Measurements from ENCODE around the gene ELMO1. TPM values are rescaled to one million over a fixed set of nuclear protein-coding genes. Genes with fewer than 3 reads are reported as not detected.

The ELMO1 gene
- total and polyA plus RNA-seq, 2 experiments from 2014 or later = 6.5 to 24.9 TPM

DNA sequence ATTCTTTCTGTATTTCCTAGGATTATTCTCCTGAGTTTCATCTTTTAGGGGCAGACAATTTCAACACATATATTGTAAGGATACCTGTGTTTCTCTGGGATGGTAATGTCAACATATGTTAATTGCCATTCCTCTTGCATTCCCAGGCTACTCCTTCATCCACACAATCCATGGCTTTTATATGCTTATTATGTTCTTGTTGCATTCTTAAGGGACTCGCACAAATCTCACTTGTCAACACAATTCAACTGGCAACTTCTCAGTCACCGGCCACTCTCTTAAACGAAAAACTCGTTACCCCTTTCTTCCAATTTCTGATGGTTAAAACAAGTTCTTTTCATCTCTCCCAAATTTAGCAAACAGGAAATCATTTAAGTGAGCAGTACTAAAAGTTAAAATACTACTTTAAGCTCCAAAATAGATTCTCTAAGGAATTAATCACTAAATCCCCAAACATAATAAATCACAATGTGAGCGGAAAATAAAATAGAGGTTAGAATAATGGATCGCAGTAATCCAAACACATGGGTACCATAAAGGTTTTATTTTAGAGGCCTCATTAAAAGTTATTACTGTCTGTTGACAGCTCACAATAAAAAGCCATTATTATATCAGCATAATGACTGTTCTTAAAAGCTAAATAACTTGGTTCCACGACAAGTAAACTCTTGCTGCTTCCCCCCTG is 223.2 kb downstream of the ELMO1 start (continued):
- TF ChIP-seq REST (IDR thresholded peaks at IDR 0.05; ENCODE audit: unreplicated experiment) = no peak
- no peak for TF ChIP-seq NANOG (IDR thresholded peaks at IDR 0.05; ENCODE audit: borderline replicate concordance)
- TF ChIP-seq, protein P1, sequence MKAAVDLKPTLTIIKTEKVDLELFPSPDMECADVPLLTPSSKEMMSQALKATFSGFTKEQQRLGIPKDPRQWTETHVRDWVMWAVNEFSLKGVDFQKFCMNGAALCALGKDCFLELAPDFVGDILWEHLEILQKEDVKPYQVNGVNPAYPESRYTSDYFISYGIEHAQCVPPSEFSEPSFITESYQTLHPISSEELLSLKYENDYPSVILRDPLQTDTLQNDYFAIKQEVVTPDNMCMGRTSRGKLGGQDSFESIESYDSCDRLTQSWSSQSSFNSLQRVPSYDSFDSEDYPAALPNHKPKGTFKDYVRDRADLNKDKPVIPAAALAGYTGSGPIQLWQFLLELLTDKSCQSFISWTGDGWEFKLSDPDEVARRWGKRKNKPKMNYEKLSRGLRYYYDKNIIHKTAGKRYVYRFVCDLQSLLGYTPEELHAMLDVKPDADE (IDR thresholded peaks at IDR 0.05) = no peak
- no peak for TF ChIP-seq EZH2 (IDR thresholded peaks at IDR 0.05; ENCODE audit: low read depth, unreplicated experiment)

DNA sequence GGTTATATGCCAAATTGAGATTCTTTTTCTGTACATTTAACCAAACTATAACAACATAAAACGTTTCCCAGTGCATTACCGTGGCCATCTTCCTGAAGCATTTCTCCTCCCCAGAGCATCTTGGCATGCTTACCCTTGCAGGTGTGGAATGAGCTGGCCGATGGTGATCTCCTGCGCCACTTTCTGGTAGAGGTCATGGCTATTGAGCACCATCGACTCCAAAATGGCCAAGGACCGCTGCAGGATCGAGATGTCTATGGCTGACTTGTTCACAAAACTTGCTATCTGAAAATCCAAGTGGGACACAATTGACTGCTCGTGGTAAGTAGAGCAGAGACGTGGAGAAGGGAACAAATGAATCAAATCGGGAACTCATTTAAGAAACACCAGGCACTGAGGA is 223.9 kb downstream of the ELMO1 start:
- H3F3A ChIP-seq (replicated peaks; ENCODE audit: low read depth) = no peaks in the 10 kb centered on the region
- no peak for ATAC-seq
- no peaks in the 10 kb centered on the region for H3K9me3 Mint-ChIP-seq
- no peaks in the 10 kb centered on the region for H4K20me1 ChIP-seq (replicated peaks; ENCODE audit: insufficient read depth)
- TF ChIP-seq ZNF114 (CRISPR knock-in tag; IDR thresholded peaks at IDR 0.05) (no peak), CREB1 (CRISPR knock-in tag; IDR thresholded peaks at IDR 0.05; ENCODE audit: low read depth) (no peak)
- no peak overlapping the region for H3K27ac ChIP-seq (ENCODE audit: low read depth)
- no peak overlapping the region for H3K4me3 ChIP-seq
- H3K27me3 Mint-ChIP-seq (ENCODE audit: insufficient read depth, low read depth, poor library complexity) = no peaks in the 10 kb centered on the region
- H3K4me1 Mint-ChIP-seq = peaks cover 29% of the 10 kb centered on the region
- H3K4me1 ChIP-seq (ENCODE audit: insufficient read depth) = peaks cover 16% of the 10 kb centered on the region
- no peaks in the 10 kb centered on the region for H3K9me2 ChIP-seq (ENCODE audit: insufficient read depth)
- no peak for DNase-seq (ENCODE audit: low spot score)
- no peak overlapping the region for H3K4me3 Mint-ChIP-seq
- no peak overlapping the region for H2AFZ ChIP-seq
- H3K36me3 Mint-ChIP-seq (ENCODE audit: low read depth) = no peaks in the 10 kb centered on the region
- no peaks in the 10 kb centered on the region for H3K36me3 ChIP-seq (ENCODE audit: insufficient read depth)
- H3K27me3 ChIP-seq (ENCODE audit: insufficient read depth) = no peaks in the 10 kb centered on the region
- H3K27ac Mint-ChIP-seq = 0 out of 2 replicates have a peak overlapping the region, but pooled peaks have one; percentile 20
- peak overlapping the region; percentile 34; the same call in 1 of the 2 replicates for H3K4me2 ChIP-seq
- H3K79me2 ChIP-seq (replicated peaks; ENCODE audit: insufficient read depth) = no peaks in the 10 kb centered on the region

- H3K9me2 ChIP-seq (ENCODE audit: insufficient read depth) = no peaks in the 10 kb centered on the region
- Mint-ChIP-seq H3K27ac (no peak overlapping the region; the same call in 1 of the 2 replicates), H3K27me3 (ENCODE audit: insufficient read depth, low read depth, poor library complexity) (peaks cover under 1% of the 10 kb centered on the region), H3K4me1 (peaks cover 37% of the 10 kb centered on the region), H3K4me3 (no peak overlapping the region), H3K9me3 (no peaks in the 10 kb centered on the region), H3K36me3 (ENCODE audit: low read depth) (no peaks in the 10 kb centered on the region; the same call in 2 of the 3 replicates)
- H3K36me3 ChIP-seq (ENCODE audit: insufficient read depth) = no peaks in the 10 kb centered on the region
- peaks cover 14% of the 10 kb centered on the region for H3K4me1 ChIP-seq (ENCODE audit: insufficient read depth)
- H3K79me2 ChIP-seq (replicated peaks; ENCODE audit: insufficient read depth) = no peaks in the 10 kb centered on the region
- no peak overlapping the region for H2AFZ ChIP-seq
- no peaks in the 10 kb centered on the region for H3F3A ChIP-seq (replicated peaks; ENCODE audit: low read depth)
- no peak overlapping the region for H3K4me2 ChIP-seq
- H3K27ac ChIP-seq (ENCODE audit: low read depth) = no peak overlapping the region
- H4K20me1 ChIP-seq (replicated peaks; ENCODE audit: insufficient read depth) = no peaks in the 10 kb centered on the region
- no peaks in the 10 kb centered on the region for H3K27me3 ChIP-seq (ENCODE audit: insufficient read depth)
- ATAC-seq = no peak
- no peak overlapping the region for H3K4me3 ChIP-seq
- DNase-seq (ENCODE audit: low spot score) = no peak
- TF ChIP-seq REST (IDR thresholded peaks at IDR 0.05; ENCODE audit: unreplicated experiment) = no peak
- no peak for TF ChIP-seq ZNF331 (CRISPR knock-in tag; IDR thresholded peaks at IDR 0.05; ENCODE audit: low read depth)
- no peak for TF ChIP-seq ZNF114 (CRISPR knock-in tag; IDR thresholded peaks at IDR 0.05)
- TF ChIP-seq POLR2AphosphoS5 (IDR thresholded peaks at IDR 0.05; ENCODE audit: low read depth) = no peak
Observed at GRCh38 chr7:37220664-37221063, 228.0 kb downstream of the ELMO1 start.

Data from GM23338 (cell line).